ENCODE data around the gene MYO10.

- TF ChIP-seq CTCF (IDR thresholded peaks at IDR 0.05) = no peak
- TF ChIP-seq POLR2A (IDR thresholded peaks at IDR 0.05) = no peak
These were observed 155.8 kb downstream of the MYO10 start for GRCh38 chr5:16780325-16780724.

All from breast epithelium (tissue), 3 donors.